ENCODE measurements around the gene COL28A1.

Gene COL28A1

GRCh38 chr7:7552199-7552598 is 16.5 kb upstream of the COL28A1 start:
- H3K4me3 ChIP-seq (ENCODE audit: low read length) = no peak overlapping the region
- no peak for TF ChIP-seq ZNF274 (IDR thresholded peaks at IDR 0.05; ENCODE audit: low read depth, low read length)

DNA sequence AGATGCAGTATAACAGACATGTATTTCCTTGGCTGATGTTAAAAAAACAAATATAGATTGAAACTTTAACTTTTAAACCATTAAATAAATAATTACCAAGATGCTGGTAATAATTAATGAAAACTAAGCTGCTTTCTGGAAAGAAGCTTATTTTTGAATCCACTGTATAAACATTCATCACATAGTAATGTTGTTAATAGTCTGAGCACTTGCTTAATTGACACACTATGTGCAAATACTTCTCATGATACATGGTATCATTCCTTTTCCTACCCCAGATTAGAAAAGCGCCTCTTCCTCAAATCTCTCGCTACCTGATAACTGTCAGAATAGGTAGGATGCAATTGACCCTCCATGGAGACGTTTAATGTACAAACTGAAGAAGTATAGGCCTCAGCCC is 15.0 kb upstream of the COL28A1 start:
- TF ChIP-seq ZNF274 (IDR thresholded peaks at IDR 0.05; ENCODE audit: low read depth, low read length) = no peak
- no peak overlapping the region for H3K4me3 ChIP-seq (ENCODE audit: low read length)

DNA sequence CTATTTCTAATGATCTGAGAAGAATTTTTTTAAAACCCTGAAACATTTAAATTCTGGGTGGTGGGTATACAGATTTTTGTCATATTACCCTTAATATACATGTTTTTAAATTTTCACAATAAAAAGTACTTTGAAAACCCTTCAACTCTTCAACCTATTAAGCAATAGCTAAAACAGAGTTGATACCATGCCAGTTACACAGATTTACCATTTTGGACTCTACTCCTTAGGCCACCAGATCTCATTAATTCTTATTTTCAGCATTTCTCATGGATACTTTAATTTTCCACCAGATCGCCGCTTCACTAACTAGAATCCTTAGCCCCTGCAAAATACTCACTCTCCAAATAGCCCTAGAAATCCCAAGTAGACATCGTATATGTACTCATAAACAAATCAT is 12.7 kb upstream of the COL28A1 start:
- TF ChIP-seq ZNF274 (IDR thresholded peaks at IDR 0.05; ENCODE audit: low read depth, low read length) = no peak
- H3K4me3 ChIP-seq (ENCODE audit: low read length) = no peak overlapping the region

GRCh38 chr7:7542251-7542835 is 6.7 kb upstream of the COL28A1 start:
- no peak for TF ChIP-seq ZNF274 (IDR thresholded peaks at IDR 0.05; ENCODE audit: low read depth, low read length)
- H3K4me3 ChIP-seq (ENCODE audit: low read length) = no peak overlapping the region

DNA sequence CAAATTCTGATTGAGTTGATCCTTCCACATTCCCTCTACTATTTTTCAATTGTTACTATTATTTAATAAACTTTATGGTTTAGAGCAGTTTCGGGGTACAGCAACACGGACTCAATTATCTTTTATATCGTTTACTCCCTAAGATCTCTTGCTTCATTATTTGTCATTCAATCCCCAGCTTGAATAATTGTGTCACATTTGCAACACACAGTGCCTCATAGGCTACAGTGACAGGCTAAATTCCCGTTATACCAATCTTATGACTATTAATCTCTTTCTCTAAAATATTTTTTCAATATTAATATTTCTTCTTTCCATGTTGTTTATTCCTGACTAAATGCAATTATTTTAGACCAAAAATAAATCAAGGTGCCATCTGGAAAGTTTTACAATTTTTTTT is 4.0 kb upstream of the COL28A1 start:
- no peak for TF ChIP-seq ZNF274 (IDR thresholded peaks at IDR 0.05; ENCODE audit: low read depth, low read length)

GRCh38 chr7:7539152-7539551 is 3.5 kb upstream of the COL28A1 start:
- no peak overlapping the region for H3K4me3 ChIP-seq (ENCODE audit: low read length)
- TF ChIP-seq ZNF274 (IDR thresholded peaks at IDR 0.05; ENCODE audit: low read depth, low read length) = no peak

More for the DNA sequence above, 4.0 kb upstream of the COL28A1 start:
- H3K4me3 ChIP-seq (ENCODE audit: low read length) = no peak overlapping the region

GRCh38 chr7:7537711-7538110 is 2.0 kb upstream of the COL28A1 start:
- no peak overlapping the region for H3K4me3 ChIP-seq (ENCODE audit: low read length)
- no peak for TF ChIP-seq ZNF274 (IDR thresholded peaks at IDR 0.05; ENCODE audit: low read depth, low read length)

- H3K4me3 ChIP-seq (ENCODE audit: low read length) = no peak overlapping the region
- TF ChIP-seq ZNF274 (IDR thresholded peaks at IDR 0.05; ENCODE audit: low read depth, low read length) = no peak
These were observed 835 bp upstream of the COL28A1 start for GRCh38 chr7:7536396-7537019.

DNA sequence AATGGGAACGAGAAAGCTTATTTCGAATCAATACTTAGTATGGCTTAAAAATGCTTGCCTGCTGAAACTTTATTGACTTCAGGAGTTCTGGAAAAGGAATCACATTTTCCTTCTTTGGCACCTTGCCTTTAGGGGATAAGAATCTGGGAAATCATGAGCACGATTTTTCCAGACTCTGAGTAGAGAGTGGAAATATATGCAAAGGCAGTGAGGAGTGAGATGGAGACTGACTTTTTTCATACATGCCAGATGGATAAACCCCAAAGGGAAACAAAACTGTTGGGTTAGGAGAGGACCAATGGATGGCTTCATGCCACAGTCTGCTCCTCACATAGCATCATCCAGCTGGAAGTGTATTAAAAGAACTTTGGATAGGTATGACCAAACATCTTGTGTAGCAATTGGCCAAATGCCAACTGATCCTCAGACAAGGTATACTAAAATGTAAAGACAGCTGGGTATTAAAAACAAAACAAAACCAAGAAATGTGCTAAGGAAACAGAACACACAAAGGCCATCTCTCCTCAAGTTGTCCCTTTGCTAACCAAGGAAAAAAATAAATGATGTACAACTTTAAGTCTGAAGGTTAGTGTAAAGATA is 1.7 kb downstream of the COL28A1 start:
- no peak overlapping the region for H3K4me3 ChIP-seq (ENCODE audit: low read length)
- TF ChIP-seq ZNF274 (IDR thresholded peaks at IDR 0.05; ENCODE audit: low read depth, low read length) = no peak

GRCh38 chr7:7529328-7529727 is 6.3 kb downstream of the COL28A1 start:
- no peak overlapping the region for H3K4me3 ChIP-seq (ENCODE audit: low read length)
- TF ChIP-seq ZNF274 (IDR thresholded peaks at IDR 0.05; ENCODE audit: low read depth, low read length) = no peak

GRCh38 chr7:7527047-7527446 is 8.6 kb downstream of the COL28A1 start:
- TF ChIP-seq ZNF274 (IDR thresholded peaks at IDR 0.05; ENCODE audit: low read depth, low read length) = no peak
- no peak overlapping the region for H3K4me3 ChIP-seq (ENCODE audit: low read length)

GRCh38 chr7:7526006-7526405 is 9.7 kb downstream of the COL28A1 start:
- no peak overlapping the region for H3K4me3 ChIP-seq (ENCODE audit: low read length)
- TF ChIP-seq ZNF274 (IDR thresholded peaks at IDR 0.05; ENCODE audit: low read depth, low read length) = no peak

GRCh38 chr7:7524121-7524520 is 11.6 kb downstream of the COL28A1 start:
- H3K4me3 ChIP-seq (ENCODE audit: low read length) = no peak overlapping the region
- no peak for TF ChIP-seq ZNF274 (IDR thresholded peaks at IDR 0.05; ENCODE audit: low read depth, low read length)

DNA sequence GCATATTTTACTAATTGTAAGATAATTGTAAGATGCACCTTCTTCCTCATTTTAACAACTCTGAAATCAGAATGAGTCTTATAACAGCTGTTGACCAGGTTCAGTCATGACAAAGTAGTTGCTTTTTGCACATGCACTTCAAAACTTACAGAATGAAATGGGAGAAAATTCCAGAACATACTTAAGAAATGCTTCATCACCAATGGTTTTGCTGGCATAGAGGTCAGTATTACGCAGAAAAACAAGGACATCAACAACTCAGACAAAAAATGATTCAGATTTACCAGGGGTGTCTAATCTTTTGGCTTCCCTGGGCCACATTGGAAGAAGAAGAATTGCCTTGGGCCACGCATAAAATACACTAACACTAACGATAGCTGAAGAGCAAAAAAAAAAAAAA is 13.3 kb downstream of the COL28A1 start:
- no peak overlapping the region for H3K4me3 ChIP-seq (ENCODE audit: low read length)
- no peak for TF ChIP-seq ZNF274 (IDR thresholded peaks at IDR 0.05; ENCODE audit: low read depth, low read length)

DNA sequence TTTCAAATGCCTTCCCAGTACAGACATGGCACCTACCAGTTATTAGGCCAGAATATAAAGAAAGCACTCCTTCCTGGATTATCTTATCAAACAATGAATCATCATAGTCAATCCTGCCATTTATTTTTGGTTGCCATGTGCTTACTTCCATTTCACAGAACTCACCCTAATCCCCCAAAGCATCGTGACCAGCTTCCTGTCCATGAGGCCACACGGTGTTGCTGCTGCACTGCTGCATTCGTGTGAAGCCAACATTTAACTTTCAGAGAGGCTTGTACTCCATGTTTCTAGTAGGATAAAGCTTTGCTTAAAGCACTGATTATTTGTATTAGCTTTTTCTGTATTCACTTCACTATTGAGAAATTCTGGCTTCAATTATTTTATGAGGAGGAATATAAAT is 14.4 kb downstream of the COL28A1 start:
- H3K4me3 ChIP-seq (ENCODE audit: low read length) = no peak overlapping the region
- no peak for TF ChIP-seq ZNF274 (IDR thresholded peaks at IDR 0.05; ENCODE audit: low read depth, low read length)
